Fibroblast of lung (primary cell): ENCODE measurements around the gene TMEM150A.

Source experiments
- CTCF ChIP-seq, 2 donors: IDR thresholded peaks in 1 of 2; conservative IDR thresholded peaks in 1 of 2; 1 replicate in 1 of 2; 2 replicates in 1 of 2; pipeline ENCODE4 v1.5.1; 2011 to 2012; ENCODE audit warnings: low read length in 2 of 2, control low read depth in 1 of 2, inconsistent platforms in 1 of 2, low read depth in 1 of 2, mild to moderate bottlenecking in 1 of 2
- EZH2 ChIP-seq: IDR thresholded peaks from 2 replicates; pipeline ENCODE4 v1.5.1; 2012; ENCODE audit warnings: low read length, control low read depth, mild to moderate bottlenecking; ENCODE audit errors: missing control alignments

GRCh38 chr2:85594715-85595300, 7.7 kb downstream of the TMEM150A start:
- TF ChIP-seq CTCF (conservative IDR thresholded peaks at IDR 0.05 in 1 of 2, IDR thresholded peaks at IDR 0.05 in 1 of 2; ENCODE audit: low read depth in 1 of 2, low read length in 2 of 2) (no peak), EZH2 (no peak)
